ENCODE measurements around the gene ABHD12.

- no peak for TF ChIP-seq CTCF (optimal IDR thresholded peaks at IDR 0.05 in 1 of 3, IDR thresholded peaks at IDR 0.05 in 1 of 3, conservative IDR thresholded peaks at IDR 0.05 in 1 of 3; ENCODE audit: extremely low read depth in 1 of 3, insufficient read depth in 2 of 3, low read length in 3 of 3)
- TF ChIP-seq EZH2 (IDR thresholded peaks at IDR 0.05; ENCODE audit: low read length), result no peak
Measured at GRCh38 chr20:25273046-25273445, 117.6 kb downstream of the ABHD12 start.

All from keratinocyte (primary cell).